GM21367 (cell line): ENCODE results near the gene AKAP6.

Source experiments
- ATAC-seq: cut with Tn5 transposase; IDR thresholded peaks from one replicate; pipeline ENCODE4 v1.9.1; 2021; ENCODE audit not compliant: unreplicated experiment

AKAP6 gene, protein sequence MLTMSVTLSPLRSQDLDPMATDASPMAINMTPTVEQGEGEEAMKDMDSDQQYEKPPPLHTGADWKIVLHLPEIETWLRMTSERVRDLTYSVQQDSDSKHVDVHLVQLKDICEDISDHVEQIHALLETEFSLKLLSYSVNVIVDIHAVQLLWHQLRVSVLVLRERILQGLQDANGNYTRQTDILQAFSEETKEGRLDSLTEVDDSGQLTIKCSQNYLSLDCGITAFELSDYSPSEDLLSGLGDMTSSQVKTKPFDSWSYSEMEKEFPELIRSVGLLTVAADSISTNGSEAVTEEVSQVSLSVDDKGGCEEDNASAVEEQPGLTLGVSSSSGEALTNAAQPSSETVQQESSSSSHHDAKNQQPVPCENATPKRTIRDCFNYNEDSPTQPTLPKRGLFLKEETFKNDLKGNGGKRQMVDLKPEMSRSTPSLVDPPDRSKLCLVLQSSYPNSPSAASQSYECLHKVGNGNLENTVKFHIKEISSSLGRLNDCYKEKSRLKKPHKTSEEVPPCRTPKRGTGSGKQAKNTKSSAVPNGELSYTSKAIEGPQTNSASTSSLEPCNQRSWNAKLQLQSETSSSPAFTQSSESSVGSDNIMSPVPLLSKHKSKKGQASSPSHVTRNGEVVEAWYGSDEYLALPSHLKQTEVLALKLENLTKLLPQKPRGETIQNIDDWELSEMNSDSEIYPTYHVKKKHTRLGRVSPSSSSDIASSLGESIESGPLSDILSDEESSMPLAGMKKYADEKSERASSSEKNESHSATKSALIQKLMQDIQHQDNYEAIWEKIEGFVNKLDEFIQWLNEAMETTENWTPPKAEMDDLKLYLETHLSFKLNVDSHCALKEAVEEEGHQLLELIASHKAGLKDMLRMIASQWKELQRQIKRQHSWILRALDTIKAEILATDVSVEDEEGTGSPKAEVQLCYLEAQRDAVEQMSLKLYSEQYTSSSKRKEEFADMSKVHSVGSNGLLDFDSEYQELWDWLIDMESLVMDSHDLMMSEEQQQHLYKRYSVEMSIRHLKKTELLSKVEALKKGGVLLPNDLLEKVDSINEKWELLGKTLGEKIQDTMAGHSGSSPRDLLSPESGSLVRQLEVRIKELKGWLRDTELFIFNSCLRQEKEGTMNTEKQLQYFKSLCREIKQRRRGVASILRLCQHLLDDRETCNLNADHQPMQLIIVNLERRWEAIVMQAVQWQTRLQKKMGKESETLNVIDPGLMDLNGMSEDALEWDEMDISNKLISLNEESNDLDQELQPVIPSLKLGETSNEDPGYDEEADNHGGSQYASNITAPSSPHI (N-terminal part only)

GRCh38 chr14:32329146-32329545 lies at the start of gene AKAP6:
Gene AKAP6 (plus strand): TSS chr14:32329298. CDS start chr14:32433494, 104,196 bp downstream.
- no peak for ATAC-seq

DNA sequence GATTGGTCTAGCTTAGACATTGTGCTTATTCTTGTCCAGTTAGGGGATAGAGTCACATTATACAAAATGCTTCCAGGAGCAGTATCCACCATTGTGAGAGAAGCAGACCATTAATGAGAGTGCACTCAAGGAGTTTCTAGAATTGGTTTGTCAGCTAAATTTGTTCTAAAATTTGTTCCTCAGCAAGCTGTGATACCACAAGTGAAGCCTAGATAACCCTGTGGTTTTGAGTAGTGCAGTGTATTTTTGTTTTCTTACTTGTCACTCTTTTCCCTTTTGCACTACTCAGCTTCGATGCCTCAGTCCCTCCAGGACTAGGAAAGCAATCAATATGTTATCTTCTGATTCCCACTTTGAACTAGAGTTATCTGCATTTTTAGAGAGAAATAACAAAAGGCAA lies 42.5 kb upstream of the AKAP6 start:
- ATAC-seq: no peak

GRCh38 chr14:32296366-32296765 lies 32.7 kb upstream of the AKAP6 start:
- ATAC-seq: no peak

DNA sequence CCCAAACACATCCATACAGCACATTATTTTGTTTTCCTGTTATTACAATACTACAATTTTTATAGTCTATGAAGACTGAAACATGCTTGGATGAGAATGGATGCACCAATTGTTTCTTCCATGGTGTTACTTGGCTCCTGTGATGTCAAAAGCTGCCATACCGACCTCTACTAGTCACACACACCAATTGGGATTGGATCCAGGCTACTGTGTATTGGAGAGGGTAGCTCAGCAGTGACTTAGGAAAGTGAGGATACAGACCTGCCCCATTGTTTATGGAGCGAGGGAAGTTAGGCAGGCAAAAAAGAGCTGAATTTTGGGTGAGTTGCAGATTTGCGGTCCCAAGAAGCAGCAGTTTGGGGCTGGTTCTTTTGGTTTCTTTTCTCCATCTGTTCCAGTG lies 30.8 kb upstream of the AKAP6 start:
- ATAC-seq: no peak

DNA sequence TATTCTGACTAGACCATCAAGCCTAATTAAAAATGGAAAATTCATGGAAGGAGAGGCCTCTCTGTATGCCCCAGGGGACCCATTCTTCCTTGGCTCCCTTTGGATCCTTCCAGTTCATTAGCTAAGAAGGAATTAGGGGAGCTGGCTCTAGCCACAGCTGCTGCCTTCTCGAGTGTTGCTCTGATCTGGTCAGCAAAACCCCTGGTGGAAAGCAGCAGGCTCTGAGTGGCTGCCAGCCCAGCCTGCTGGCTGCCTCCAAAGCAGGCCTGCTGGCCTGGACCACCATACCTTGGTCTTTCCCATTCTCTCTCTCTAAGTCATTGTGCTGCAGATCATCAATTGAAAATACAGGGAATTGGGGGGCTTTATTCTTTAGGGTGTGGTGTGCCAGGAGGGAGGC lies 29.0 kb upstream of the AKAP6 start:
- ATAC-seq: no peak

DNA sequence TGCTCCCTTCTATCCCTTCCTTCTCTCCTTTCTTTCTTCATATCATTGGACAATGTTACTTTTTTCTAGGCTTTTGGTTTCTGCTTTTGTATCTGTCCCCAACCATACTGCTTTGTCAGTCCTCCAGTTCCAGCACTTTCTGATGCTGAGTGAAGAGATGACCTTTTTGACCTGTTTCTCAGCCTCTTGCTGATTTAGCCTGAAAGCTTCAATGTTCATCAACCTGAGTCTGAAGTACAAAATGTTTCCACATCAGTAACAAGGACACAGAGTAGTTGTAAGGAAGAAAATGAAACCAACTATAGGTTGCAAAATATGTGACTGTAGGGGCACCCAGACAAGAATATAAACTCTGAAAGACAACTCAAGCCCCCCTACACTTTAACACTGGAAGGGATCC lies 25.2 kb upstream of the AKAP6 start:
- ATAC-seq: no peak

DNA sequence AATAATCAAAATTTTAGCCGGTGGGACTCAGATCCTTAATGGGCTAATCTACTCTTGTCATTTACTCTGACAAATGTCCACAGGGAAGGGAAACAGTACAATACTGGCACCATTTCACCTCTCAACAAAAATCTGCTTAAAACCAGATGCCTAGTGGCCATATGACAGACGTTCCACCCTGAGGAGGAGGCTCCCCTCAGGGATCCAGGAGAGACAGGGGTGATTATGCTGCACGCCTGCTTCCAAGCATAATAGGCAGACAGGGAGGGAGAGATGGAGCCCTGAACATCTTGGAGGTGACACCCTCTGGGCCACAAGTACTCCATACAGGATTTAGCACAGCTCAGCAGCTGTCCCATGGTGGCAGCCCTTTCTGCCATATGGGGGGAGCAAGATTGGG lies 24.8 kb upstream of the AKAP6 start:
- no peak for ATAC-seq

DNA sequence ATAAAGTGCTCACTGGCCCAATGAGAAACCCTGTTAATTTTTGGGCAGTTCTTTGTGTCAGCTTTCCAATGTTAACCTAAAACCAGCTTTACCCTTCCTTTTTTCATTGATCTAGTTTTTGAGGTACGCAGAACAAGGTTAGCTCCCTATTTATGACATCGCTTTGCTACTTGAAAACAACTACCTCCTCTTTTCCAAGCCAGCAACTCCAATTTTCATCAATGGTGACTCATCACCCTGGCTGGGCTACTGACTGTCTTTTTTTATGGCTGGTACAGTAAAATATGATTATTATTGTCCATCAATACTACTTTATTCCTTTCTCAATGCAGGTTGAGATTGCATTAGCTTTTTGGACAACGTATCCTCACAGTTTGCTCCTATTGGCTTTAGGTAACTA lies 22.5 kb upstream of the AKAP6 start:
- ATAC-seq: no peak

GRCh38 chr14:32307881-32308582 lies 21.1 kb upstream of the AKAP6 start:
- ATAC-seq: no peak

DNA sequence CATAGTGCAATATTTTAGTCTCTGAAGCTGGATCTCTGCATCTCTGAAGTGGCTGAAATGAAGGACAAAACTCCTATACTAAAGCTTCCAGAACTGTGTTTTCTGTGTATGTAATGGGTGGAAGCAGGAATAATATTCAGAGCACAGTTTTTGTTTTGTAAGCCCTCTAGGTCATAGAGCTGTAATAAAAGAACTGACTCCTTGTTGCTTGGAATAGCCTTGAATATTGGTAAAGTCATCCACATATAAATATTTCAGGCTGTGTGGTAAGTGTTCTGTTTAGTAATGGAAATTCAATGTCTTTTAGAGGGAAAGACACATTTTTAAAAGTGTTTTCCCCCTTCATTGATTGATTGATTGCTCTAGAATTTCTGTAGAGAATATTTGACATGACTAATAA lies 18.2 kb upstream of the AKAP6 start:
- ATAC-seq: no peak

DNA sequence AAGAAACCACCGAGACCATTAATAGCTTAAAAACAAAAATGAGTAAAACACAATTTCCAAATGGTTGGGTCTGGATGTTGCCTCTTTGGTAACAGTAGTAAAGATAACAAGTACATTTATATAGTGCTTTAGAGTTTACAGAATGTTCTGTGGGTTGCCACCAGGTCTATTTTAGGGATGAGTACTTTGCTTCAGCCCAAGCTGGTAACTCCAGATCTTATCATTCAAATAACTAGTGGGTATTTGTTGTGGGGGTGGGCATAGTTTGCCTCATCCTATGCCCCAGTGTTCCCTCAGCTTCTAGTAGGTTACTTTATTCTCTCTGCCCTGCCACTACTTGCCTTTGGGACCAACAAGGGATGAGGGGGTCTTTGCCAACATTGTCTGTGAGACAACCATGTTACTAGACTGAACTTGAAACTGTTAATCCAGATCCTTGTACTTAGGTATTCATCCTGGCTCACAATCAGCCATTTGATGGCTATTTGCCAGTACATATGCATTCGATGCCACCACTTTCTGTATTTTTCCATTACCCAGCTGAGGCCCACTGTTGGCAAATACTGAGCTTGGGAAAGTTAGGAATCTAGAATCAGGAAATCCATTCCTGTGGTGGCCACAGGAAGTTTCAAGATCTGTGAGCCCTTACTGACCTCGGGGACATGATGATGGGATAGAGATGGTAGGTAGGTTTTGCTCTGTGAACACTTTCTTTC lies 17.6 kb upstream of the AKAP6 start:
- ATAC-seq: no peak

GRCh38 chr14:32312010-32312331 lies 17.1 kb upstream of the AKAP6 start:
- no peak for ATAC-seq

GRCh38 chr14:32313844-32314376 lies 15.2 kb upstream of the AKAP6 start:
- ATAC-seq: no peak

- ATAC-seq: no peak
These were observed 10.9 kb upstream of the AKAP6 start for GRCh38 chr14:32318087-32318795.

DNA sequence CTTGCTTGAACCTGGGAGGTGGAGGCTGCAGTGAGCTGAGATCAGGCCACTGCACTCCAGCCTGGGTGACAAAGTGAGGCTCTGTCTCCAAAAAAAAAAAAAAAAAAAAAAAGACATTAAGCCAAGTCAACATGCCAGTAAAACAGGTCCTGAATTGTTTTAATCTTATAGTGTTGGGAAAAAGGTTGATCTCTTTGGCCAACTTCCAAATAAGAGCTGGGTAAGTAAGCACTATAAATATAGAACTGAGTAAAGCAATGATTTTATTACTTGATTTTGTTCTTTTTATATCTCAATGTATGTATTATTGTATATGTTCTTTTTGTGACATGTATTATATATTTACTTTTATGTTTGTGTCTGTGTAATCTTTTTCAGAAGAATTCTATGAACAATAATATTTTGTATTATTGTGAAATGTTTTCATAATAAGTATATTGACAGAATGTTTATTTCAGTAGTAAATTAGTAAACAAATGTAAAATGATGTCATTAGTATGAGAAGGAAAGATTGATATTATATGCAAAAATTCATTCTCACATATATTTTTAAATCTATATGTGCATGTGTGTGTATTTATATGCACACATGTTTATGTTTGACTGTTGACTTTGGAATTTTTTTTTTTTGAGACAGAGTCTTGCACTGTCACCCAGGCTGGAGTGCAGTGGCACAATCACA lies 9.6 kb upstream of the AKAP6 start:
- no peak for ATAC-seq

DNA sequence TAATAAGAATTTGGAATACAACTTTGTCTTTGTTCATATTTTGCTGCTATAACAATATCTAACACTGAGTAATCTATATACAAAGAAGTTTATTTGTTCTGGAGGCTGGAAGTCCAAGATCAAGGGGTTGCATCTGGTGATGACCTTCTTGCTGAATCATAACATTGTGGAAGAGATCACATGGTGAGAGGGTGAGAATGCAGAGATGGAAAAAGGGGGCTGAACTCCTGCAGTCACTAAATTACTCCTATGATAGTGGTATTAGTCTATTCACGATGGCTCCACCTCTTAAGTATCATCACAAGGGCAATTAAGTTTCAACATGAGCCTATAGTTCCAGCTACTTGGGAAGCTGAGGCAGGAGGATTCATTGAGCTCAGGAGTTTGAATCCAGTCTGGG lies 4.5 kb upstream of the AKAP6 start:
- ATAC-seq: no peak

DNA sequence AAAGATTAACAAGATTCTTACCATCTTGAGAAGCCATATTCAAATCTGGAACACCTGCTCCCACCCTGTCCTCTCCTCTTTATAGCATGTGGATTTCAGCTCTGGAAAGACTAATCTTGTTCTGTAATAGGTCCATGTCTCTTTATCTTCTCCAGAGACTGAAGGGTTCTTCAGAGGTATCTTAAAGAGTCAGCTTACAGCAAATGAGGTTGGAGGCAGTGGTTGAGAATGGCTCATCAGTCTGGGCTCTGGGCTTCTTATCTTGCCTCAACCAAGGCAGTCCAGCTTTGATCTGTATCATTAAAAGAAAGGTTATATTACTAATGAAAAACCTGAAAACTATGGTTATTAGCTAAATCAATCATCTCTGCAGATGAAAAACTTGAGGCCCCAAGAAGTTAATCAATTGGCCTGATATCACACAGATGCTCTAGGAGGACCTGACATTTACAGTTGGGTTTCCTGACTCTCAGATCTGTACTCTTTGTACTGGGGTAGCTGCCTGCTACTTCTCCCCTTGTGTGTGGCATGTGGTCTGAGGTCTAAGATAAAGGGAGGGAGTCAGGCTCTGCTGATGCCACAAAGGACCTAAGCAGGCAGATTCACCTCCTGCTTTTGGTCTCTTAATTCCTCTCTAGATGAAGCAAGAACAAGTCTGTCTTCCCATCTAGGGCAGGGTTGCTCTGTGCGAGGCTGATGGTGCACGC lies 1.7 kb upstream of the AKAP6 start:
- no peak for ATAC-seq

DNA sequence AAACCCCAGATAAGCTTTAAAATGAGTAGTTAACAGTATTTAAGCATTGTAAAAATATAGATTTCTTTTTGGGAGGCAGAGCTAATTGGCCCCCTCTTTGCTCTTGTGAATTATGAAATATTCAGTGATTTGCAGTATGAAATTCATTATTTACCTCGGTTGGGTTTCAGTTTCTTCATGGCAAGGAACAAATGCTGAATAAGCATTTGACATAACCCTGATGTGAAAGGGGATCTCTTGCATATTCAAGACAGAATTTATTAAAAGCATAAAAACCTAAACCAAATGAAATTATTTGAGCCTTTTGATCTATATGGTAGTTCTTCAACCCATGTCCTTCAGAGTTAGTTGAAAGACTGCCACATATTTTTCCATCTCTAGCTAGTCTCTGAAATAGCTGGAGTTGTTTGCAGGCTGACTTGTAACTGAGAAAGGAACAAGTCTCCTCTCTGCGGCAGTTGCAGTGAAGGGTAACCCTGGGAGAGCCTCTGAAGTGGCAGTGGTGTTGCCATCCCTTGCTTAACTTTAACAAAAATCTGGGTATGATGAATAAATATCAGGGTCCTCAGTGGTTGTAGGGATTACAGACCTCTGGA lies 690 bp downstream of the AKAP6 start:
- ATAC-seq: no peak
